ENCODE results near the gene NISCH.

Gene NISCH

DNA sequence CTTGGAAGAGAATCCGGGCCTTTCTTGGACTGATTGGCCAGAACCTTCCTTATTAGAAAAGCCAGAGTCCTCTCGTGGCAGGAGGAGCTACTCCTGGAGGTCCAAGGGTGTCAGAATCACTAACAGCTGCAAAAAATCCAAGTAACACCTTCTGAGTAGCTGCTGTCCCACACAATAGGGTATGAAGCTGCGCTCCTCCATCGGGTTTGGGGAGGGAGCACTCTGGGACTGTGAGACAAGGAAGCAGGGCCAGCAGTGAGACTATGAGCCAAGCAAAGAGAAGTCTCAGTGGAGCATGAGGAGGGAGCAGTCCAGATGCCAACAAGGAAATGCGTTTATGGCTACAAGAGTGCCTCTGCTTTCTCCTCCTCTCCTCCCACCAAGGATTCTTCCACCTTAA, 32.2 kb upstream of the NISCH start:
- TF ChIP-seq YY1 (IDR thresholded peaks at IDR 0.05; ENCODE audit: low read depth): no peak
- no peak for TF ChIP-seq RAD21 (IDR thresholded peaks at IDR 0.05; ENCODE audit: low read depth)
- TF ChIP-seq, protein P1, sequence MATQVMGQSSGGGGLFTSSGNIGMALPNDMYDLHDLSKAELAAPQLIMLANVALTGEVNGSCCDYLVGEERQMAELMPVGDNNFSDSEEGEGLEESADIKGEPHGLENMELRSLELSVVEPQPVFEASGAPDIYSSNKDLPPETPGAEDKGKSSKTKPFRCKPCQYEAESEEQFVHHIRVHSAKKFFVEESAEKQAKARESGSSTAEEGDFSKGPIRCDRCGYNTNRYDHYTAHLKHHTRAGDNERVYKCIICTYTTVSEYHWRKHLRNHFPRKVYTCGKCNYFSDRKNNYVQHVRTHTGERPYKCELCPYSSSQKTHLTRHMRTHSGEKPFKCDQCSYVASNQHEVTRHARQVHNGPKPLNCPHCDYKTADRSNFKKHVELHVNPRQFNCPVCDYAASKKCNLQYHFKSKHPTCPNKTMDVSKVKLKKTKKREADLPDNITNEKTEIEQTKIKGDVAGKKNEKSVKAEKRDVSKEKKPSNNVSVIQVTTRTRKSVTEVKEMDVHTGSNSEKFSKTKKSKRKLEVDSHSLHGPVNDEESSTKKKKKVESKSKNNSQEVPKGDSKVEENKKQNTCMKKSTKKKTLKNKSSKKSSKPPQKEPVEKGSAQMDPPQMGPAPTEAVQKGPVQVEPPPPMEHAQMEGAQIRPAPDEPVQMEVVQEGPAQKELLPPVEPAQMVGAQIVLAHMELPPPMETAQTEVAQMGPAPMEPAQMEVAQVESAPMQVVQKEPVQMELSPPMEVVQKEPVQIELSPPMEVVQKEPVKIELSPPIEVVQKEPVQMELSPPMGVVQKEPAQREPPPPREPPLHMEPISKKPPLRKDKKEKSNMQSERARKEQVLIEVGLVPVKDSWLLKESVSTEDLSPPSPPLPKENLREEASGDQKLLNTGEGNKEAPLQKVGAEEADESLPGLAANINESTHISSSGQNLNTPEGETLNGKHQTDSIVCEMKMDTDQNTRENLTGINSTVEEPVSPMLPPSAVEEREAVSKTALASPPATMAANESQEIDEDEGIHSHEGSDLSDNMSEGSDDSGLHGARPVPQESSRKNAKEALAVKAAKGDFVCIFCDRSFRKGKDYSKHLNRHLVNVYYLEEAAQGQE (IDR thresholded peaks at IDR 0.05; ENCODE audit: low read depth): no peak
- TF ChIP-seq TCF12 (IDR thresholded peaks at IDR 0.05; ENCODE audit: low read depth): no peak
- TF ChIP-seq, protein P2, sequence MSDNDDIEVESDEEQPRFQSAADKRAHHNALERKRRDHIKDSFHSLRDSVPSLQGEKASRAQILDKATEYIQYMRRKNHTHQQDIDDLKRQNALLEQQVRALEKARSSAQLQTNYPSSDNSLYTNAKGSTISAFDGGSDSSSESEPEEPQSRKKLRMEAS (IDR thresholded peaks at IDR 0.05): no peak
- TF ChIP-seq, protein P3, sequence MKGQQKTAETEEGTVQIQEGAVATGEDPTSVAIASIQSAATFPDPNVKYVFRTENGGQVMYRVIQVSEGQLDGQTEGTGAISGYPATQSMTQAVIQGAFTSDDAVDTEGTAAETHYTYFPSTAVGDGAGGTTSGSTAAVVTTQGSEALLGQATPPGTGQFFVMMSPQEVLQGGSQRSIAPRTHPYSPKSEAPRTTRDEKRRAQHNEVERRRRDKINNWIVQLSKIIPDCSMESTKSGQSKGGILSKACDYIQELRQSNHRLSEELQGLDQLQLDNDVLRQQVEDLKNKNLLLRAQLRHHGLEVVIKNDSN (IDR thresholded peaks at IDR 0.05): no peak
- no peak for TF ChIP-seq CREB1 (IDR thresholded peaks at IDR 0.05; ENCODE audit: low read depth)

DNA sequence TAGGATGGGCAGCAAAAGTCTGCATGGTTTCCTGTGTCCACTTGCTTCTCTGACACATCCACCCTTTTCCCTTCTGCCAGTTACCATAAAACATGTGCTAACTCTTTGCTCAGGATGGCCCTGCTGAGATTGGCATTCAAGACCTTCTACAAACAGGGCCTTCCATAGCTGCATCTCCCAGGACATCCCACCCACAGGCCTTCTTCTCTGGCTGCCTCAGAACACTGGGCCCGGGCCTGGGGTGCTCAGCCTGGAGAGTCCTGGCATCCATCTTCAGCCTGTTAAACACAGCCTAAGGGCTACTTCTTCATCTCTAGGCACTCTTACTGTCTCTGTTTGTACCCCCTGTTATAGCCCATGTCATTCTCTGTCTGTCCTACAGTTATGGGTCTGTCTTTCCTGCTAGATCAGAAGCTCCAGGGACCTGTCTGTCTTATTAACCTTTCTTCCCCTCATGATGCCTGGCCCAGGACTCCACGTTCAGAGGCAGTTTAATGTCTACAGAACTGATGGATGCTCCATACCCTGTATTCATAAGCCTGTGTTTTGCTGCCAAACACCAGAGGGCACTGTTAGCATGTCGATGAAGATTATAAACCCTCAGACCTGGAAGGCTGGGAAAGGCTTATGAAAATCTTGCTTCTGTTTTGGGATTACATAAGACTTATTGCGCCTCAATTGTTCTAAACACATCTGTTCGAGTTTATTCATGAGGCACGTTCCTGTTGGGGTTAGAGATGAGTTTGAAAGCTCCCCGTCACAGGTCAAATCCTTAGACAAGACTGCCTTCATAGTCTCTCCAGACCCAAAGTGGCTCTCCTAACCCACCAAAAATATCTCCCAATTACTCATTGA, 27.0 kb upstream of the NISCH start:
- TF ChIP-seq RAD21 (IDR thresholded peaks at IDR 0.05; ENCODE audit: low read depth) (peak; percentile 93), NFIC (IDR thresholded peaks at IDR 0.05) (no peak)
- TF ChIP-seq, protein P1 (IDR thresholded peaks at IDR 0.05; ENCODE audit: low read depth): no peak

DNA sequence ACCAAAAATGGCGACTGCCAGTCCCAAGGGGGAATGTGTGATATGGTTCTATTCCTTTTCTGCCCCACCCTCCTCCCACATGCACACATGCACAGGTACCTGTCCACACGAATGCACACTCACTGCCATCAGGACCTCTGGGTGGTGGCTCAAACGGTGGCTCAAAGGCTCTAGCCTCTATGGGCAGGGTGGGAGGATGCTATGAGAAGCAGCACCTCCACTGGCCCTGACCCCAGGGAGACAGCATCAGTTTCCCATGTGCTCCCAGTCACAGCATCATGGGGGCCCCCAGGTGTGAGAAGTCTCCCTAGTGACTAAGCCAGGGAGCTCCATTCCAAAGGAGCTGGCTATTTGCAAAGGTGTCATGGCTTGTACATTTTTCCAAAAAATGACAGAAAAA, 26.4 kb upstream of the NISCH start:
- TF ChIP-seq CEBPB (IDR thresholded peaks at IDR 0.05): no peak
- TF ChIP-seq, protein P3 (IDR thresholded peaks at IDR 0.05): no peak
- no peak for TF ChIP-seq EP300 (IDR thresholded peaks at IDR 0.05; ENCODE audit: borderline replicate concordance)
- no peak for TF ChIP-seq TCF12 (IDR thresholded peaks at IDR 0.05; ENCODE audit: low read depth)
- no peak for TF ChIP-seq TEAD4 (IDR thresholded peaks at IDR 0.05)
- no peak for TF ChIP-seq TAF1 (IDR thresholded peaks at IDR 0.05; ENCODE audit: low read depth)
- no peak for TF ChIP-seq EGR1 (IDR thresholded peaks at IDR 0.05)
- TF ChIP-seq CREB1 (IDR thresholded peaks at IDR 0.05; ENCODE audit: low read depth): no peak
- TF ChIP-seq, protein P2 (IDR thresholded peaks at IDR 0.05): no peak
- no peak for TF ChIP-seq NFIC (IDR thresholded peaks at IDR 0.05)
- TF ChIP-seq, protein P1 (IDR thresholded peaks at IDR 0.05; ENCODE audit: low read depth): no peak
- no peak for TF ChIP-seq YY1 (IDR thresholded peaks at IDR 0.05; ENCODE audit: low read depth)
- no peak for TF ChIP-seq ZBTB7A (IDR thresholded peaks at IDR 0.05; ENCODE audit: low read depth)
- TF ChIP-seq RAD21 (IDR thresholded peaks at IDR 0.05; ENCODE audit: low read depth): no peak
- TF ChIP-seq FOXM1 (IDR thresholded peaks at IDR 0.05; ENCODE audit: borderline replicate concordance, low read depth): no peak

DNA sequence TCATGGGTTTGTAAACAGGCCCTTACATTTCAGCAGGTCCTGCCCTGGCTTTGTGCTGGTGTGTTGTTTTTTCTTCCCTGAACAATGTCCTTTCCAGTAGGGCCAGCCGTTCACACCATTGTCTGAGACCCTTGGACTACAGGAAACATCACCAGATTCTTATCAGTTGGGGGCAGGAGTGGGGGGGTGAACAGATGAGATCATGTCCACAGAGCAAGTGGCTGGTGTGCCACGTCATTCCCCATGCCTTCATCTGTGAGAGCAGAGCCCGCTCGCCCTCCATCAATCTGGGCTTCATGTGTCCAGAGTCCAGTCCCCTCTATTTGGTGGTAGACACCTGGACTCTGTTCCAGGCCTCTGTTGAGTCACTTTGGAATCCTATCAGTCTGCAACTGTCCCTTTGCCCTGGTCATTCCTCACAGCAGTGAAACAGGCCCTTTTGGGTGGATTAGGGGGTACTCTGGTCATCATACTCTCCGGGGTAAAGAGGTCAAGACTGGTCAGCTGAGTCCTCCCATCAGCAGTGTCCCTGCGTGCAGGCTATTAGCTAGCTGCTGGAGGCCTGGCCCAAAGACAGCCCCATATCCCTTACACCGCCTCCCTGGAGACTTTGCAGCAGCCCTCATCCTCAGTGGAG, 25.5 kb upstream of the NISCH start:
- TF ChIP-seq CREB1 (IDR thresholded peaks at IDR 0.05; ENCODE audit: low read depth): no peak
- no peak for TF ChIP-seq YY1 (IDR thresholded peaks at IDR 0.05; ENCODE audit: low read depth)
- TF ChIP-seq CEBPB (IDR thresholded peaks at IDR 0.05): no peak
- no peak for TF ChIP-seq EP300 (IDR thresholded peaks at IDR 0.05; ENCODE audit: borderline replicate concordance)
- TF ChIP-seq, protein P2 (IDR thresholded peaks at IDR 0.05): no peak
- TF ChIP-seq RAD21 (IDR thresholded peaks at IDR 0.05; ENCODE audit: low read depth): no peak
- no peak for TF ChIP-seq ZBTB7A (IDR thresholded peaks at IDR 0.05; ENCODE audit: low read depth)
- TF ChIP-seq, protein P1 (IDR thresholded peaks at IDR 0.05; ENCODE audit: low read depth): no peak
- no peak for TF ChIP-seq EGR1 (IDR thresholded peaks at IDR 0.05)
- TF ChIP-seq FOXM1 (IDR thresholded peaks at IDR 0.05; ENCODE audit: borderline replicate concordance, low read depth): no peak
- no peak for TF ChIP-seq TAF1 (IDR thresholded peaks at IDR 0.05; ENCODE audit: low read depth)
- TF ChIP-seq TEAD4 (IDR thresholded peaks at IDR 0.05): no peak
- TF ChIP-seq, protein P3 (IDR thresholded peaks at IDR 0.05): no peak
- TF ChIP-seq TCF12 (IDR thresholded peaks at IDR 0.05; ENCODE audit: low read depth): no peak

All from Ishikawa (cell line).